ENCODE measurements around the gene TPSB2. TPM values are rescaled to one million over a fixed set of nuclear protein-coding genes. Genes with fewer than 3 reads are reported as not detected.
"Not testable (repeated sequence)": the region's sequence is repeated elsewhere in the genome, so short reads cannot be mapped to it uniquely, and the experiment has no call there.

The TPSB2 gene
- total RNA-seq, 4 donors from 2014 or later = 4.1 to 108 (median 29.0) TPM

- no peak for DNase-seq
- peaks cover 0 to 10% of the 10 kb centered on the region in 2 donors for H3K27me3 ChIP-seq
- no peaks in the 10 kb centered on the region for H3K36me3 ChIP-seq
- no peak for TF ChIP-seq POLR2A (IDR thresholded peaks at IDR 0.05)
- no peak for TF ChIP-seq CTCF (IDR thresholded peaks at IDR 0.05)
- no peaks in the 10 kb centered on the region for H3K4me1 ChIP-seq
- intact Hi-C loops (cut with DNase I; ENCODE audit: low total_unique reads) = no loop called here
- H3K9me3 ChIP-seq = no peaks in the 10 kb centered on the region
- H3K27ac ChIP-seq = no peak overlapping the region
- no peak overlapping the region for H3K4me3 ChIP-seq
Observed at GRCh38 chr16:1256874-1257322, 26.9 kb upstream of the TPSB2 start.

- H3K36me3 ChIP-seq; H3K27ac ChIP-seq; H3K4me3 ChIP-seq; DNase-seq; intact Hi-C loops (cut with DNase I; ENCODE audit: low total_unique reads); H3K27me3 ChIP-seq; H3K9me3 ChIP-seq; H3K4me1 ChIP-seq: not testable (repeated sequence)
Observed at GRCh38 chr16:1256296-1256873, 26.4 kb upstream of the TPSB2 start.

GRCh38 chr16:1255276-1256122 is 25.5 kb upstream of the TPSB2 start, which contains the start of gene TPSD1:
TPSD1 (plus strand) TSS chr16:1256069; CDS start chr16:1256281, 212 bp downstream.
- H3K4me3 ChIP-seq; H3K27ac ChIP-seq; H3K4me1 ChIP-seq; intact Hi-C loops (cut with DNase I; ENCODE audit: low total_unique reads); H3K27me3 ChIP-seq; H3K9me3 ChIP-seq; DNase-seq; H3K36me3 ChIP-seq: not testable (repeated sequence)

GRCh38 chr16:1254821-1255220 is 24.8 kb upstream of the TPSB2 start:
- H3K36me3 ChIP-seq; H3K4me1 ChIP-seq; H3K9me3 ChIP-seq; intact Hi-C loops (cut with DNase I; ENCODE audit: low total_unique reads); DNase-seq; H3K27ac ChIP-seq; H3K4me3 ChIP-seq; H3K27me3 ChIP-seq: not testable (repeated sequence)

- H3K27me3 ChIP-seq; intact Hi-C loops (cut with DNase I; ENCODE audit: low total_unique reads); H3K4me3 ChIP-seq; H3K27ac ChIP-seq; H3K4me1 ChIP-seq; DNase-seq; H3K36me3 ChIP-seq; H3K9me3 ChIP-seq: not testable (repeated sequence)
Observed at GRCh38 chr16:1253701-1254364, 23.8 kb upstream of the TPSB2 start.

GRCh38 chr16:1249031-1249755 is 19.2 kb upstream of the TPSB2 start:
- intact Hi-C loops (cut with DNase I; ENCODE audit: low total_unique reads); H3K27me3 ChIP-seq; H3K9me3 ChIP-seq; H3K36me3 ChIP-seq; H3K4me1 ChIP-seq; H3K27ac ChIP-seq; DNase-seq; H3K4me3 ChIP-seq: not testable (repeated sequence)

- H3K4me3 ChIP-seq; H3K9me3 ChIP-seq; DNase-seq; intact Hi-C loops (cut with DNase I; ENCODE audit: low total_unique reads); H3K36me3 ChIP-seq; H3K27me3 ChIP-seq; H3K4me1 ChIP-seq; H3K27ac ChIP-seq: not testable (repeated sequence)
Observed at GRCh38 chr16:1247903-1248537, 18.0 kb upstream of the TPSB2 start.
